Pancreas (tissue), 10 donors: Measurements from ENCODE around the gene MRO. TPM values are rescaled to one million over a fixed set of nuclear protein-coding genes. Genes with fewer than 3 reads are reported as not detected.
"Not testable (repeated sequence)": the region's sequence is repeated elsewhere in the genome, so short reads cannot be mapped to it uniquely, and the experiment has no call there.

Experiments
- ATAC-seq, 4 donors: fragments of 200-7000 bp; cut with Tn5 transposase; one replicate each; pipeline versions ENCODE4 v1.8.0 to v1.9.1; 2020; ENCODE audit warnings: mild to moderate bottlenecking in 4 of 4, moderate library complexity in 4 of 4
- DNase-seq, 6 donors: peaks; one replicate each; pipeline ENCODE4 v3.0.0-alpha.2; 2020
- FAIRE-seq: peaks from 2 replicates; lab custom pipeline; 2012; peaks lifted over from hg19 to GRCh38; lab: Jason Lieb, UNC
- H3K27ac ChIP-seq, 4 donors: fragments of 200-600 bp; sonication (generic); 1 replicate in 3 of 4; 2 replicates in 1 of 4; pipeline versions ENCODE4 v1.5.0 to v1.8.0; 2020
- H3K27me3 ChIP-seq, 4 donors: fragments of 200-600 bp; one replicate each; pipeline ENCODE4 v1.8.0; 2021
- H3K36me3 ChIP-seq, 3 donors: fragments of 200-600 bp; sonication (generic) in 1 of 3; one replicate each; pipeline versions ENCODE4 v1.5.0 to v1.8.0; 2020 to 2021
- H3K4me1 ChIP-seq, 3 donors: fragments of 200-600 bp; one replicate each; pipeline ENCODE4 v1.8.0; 2021
- H3K4me3 ChIP-seq, 4 donors: fragments of 200-600 bp; sonication (generic) in 2 of 4; one replicate each; pipeline versions ENCODE4 v1.5.0 to v1.8.0; 2020 to 2021
- H3K9me3 ChIP-seq, 4 donors: fragments of 200-600 bp; one replicate each; pipeline ENCODE4 v1.8.0; 2021
- WGBS, 2 donors: extraction: QIAGEN DNeasy Blood & Tissue Kit; methylation state at CpG; one replicate each; pipeline ENCODE4 v1.1.7; 2013; 5-methylcytosine and 5-hydroxymethylcytosine counted together
- intact Hi-C, 3 donors: fragments of 100-400 bp; cut with DNase I; formaldehyde crosslinking; loops; one replicate each; pipeline versions ENCODE4 v1.11.1 to v1.14.2; 2022
- polyA plus RNA-seq, 2 donors: library from polyadenylated mRNA; stranded (reverse); fragments of 200-250 nt; gene quantifications; one replicate each; pipeline ENCODE4 v1.2.3, GENCODE V29; 2013
- total RNA-seq, 6 donors: library from RNA; stranded (reverse); fragmentation: NEBNext Ultra II Directional in 4 of 6; extraction: Animal tissue kit (Norgen Biotek cat#: 25700) in 4 of 6; gene quantifications; one replicate each; pipeline versions ENCODE4 v1.2.1 to v1.2.4, GENCODE V29; 2021 to 2023
- TF ChIP-seq, protein P1 (sequence below), 4 donors: fragments of 200-600 bp; sonication (generic) in 3 of 4; IDR thresholded peaks; one replicate each; pipeline versions ENCODE4 v1.5.0 to v1.8.0; 2021; ENCODE audit warnings: antibody characterized with exemption in 4 of 4
- donor health status: healthy with polysubstance abuse.
- donor health status: DM: no; HTN: no; CAD: no; lungs with moderate emphysema.
- donor health status: DM: no; HTN: no; CAD: no.
- donor health status: control.
- donor health status: control.
- donor health status: Bipolar disorder and iron deficiency.
- donor health status: DM: yes; HTN: yes; CAD: no.
- donor health status: DM: no; HTN: no; CAD: no.
- donor health status: DM: no; HTN: no; CAD: no.
- donor health status: DM: yes; HTN: yes; CAD: no.

MRO gene
- total and polyA plus RNA-seq, 8 donors = 0.19 to 3.9 (median 1.1) TPM

DNA sequence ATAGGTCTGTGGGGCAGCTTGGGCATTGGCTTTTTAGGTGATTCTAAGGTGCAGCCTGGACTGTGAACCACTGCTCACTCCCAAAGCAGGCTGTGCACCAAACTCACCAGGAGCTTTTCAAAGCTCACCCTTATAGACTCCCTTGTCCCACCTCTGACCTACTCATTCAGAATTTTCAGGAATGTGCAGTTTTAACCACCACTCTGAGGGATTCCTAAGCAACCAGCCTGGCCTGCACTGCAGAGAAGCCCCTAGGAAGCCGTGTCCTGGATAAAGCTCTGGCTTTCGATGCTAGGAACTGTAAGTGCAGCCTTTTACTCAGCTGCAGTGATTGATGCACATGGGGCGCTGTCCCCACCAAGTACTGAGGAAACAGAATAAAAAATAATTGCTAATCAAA, 33.0 kb downstream of the MRO start:
- intact Hi-C loops = no loop called here
- H3K9me3 ChIP-seq = no peaks in the 10 kb centered on the region
- FAIRE-seq = no peak

DNA sequence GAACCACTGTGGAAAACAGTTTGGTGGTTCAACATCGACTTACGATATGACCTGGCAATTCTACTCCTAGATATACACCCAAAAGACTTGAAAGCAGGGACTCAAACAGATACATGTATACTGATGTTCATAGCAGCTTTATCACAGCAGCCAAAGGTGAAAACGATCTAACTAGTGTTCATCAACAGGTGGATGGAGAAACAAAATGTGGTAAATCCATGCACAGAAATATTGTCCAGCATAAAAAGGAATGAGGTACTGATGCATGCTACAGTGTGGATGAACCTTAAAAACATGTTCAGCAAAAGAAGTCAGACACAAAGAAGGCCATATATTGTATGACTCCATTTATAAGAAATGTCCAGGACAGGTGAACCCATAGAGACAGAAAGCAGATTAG, 36.3 kb downstream of the MRO start:
- FAIRE-seq (no peak), ATAC-seq (no peak), DNase-seq (no peak)
- TF ChIP-seq, protein P1, sequence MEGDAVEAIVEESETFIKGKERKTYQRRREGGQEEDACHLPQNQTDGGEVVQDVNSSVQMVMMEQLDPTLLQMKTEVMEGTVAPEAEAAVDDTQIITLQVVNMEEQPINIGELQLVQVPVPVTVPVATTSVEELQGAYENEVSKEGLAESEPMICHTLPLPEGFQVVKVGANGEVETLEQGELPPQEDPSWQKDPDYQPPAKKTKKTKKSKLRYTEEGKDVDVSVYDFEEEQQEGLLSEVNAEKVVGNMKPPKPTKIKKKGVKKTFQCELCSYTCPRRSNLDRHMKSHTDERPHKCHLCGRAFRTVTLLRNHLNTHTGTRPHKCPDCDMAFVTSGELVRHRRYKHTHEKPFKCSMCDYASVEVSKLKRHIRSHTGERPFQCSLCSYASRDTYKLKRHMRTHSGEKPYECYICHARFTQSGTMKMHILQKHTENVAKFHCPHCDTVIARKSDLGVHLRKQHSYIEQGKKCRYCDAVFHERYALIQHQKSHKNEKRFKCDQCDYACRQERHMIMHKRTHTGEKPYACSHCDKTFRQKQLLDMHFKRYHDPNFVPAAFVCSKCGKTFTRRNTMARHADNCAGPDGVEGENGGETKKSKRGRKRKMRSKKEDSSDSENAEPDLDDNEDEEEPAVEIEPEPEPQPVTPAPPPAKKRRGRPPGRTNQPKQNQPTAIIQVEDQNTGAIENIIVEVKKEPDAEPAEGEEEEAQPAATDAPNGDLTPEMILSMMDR (IDR thresholded peaks at IDR 0.05) = no peak
- no peaks in the 10 kb centered on the region for H3K9me3 ChIP-seq
- no peaks in the 10 kb centered on the region for H3K4me1 ChIP-seq
- H3K36me3 ChIP-seq = no peaks in the 10 kb centered on the region
- H3K27ac ChIP-seq = no peak overlapping the region
- intact Hi-C loops = no loop called here
- H3K27me3 ChIP-seq = no peaks in the 10 kb centered on the region
- H3K4me3 ChIP-seq = no peak overlapping the region
- WGBS, 2 donors = 52 to 61% methylated on average over 3 of the region's 3 CpGs

More for the DNA sequence above, 33.0 kb downstream of the MRO start:
- TF ChIP-seq, protein P1 (IDR thresholded peaks at IDR 0.05) = no peak
- WGBS, 2 donors = 86 to 90% methylated on average over 3 of the region's 3 CpGs
- Histone ChIP-seq H3K4me3 (no peak overlapping the region), H3K27me3 (no peaks in the 10 kb centered on the region), H3K36me3 (no peaks in the 10 kb centered on the region), H3K27ac (no peak overlapping the region), H3K4me1 (peaks cover 0 to 4% (median 0%) of the 10 kb centered on the region in 3 donors)
- no peak for DNase-seq
- ATAC-seq = no peak

DNA sequence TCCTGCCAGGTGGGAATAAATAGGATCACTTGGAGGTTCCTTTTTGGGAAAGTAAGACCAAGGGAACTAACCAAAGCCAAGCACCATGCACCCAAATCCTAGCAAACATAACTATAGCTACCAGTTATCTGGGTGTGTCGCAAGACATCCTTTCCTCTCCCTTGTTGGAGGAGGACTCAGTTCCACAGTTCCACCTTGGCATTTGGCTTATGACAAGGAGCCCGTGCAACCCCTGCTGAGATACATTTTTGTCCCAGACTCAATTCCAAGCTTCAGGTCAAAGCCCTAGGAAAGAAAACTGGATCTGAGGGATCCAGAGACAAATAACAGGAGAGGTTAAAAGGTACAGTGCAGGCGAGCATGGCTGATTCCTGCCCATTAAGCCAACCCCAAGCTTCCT, 40.8 kb downstream of the MRO start:
- H3K4me1 ChIP-seq, DNase-seq, H3K9me3 ChIP-seq, H3K27ac ChIP-seq, FAIRE-seq, intact Hi-C loops, H3K27me3 ChIP-seq, H3K4me3 ChIP-seq, ATAC-seq, H3K36me3 ChIP-seq: not testable (repeated sequence)
- WGBS, 2 donors = 83 to 90% methylated on average over 3 of the region's 3 CpGs

DNA sequence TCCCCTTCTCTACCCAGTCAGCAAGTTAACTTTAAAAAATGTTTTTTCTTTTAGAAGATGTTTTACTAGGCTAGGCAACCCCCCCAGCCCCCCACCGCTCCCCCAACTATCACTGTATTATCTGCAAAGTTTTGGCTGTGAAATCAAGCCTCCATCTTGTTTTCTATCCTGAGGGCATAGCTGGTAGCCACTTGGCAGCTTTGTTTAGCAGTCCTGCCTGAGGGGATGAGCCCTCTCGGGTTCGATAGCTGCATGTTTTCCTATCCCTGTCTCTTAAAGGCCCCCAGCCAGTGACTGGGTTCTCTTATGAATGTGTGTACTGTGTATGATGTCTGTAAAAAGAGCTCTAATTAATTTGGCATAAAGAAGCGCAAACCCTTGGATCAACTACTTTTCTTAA, 43.4 kb downstream of the MRO start:
- intact Hi-C loops = no loop called here
- no peaks in the 10 kb centered on the region for H3K9me3 ChIP-seq
- no peaks in the 10 kb centered on the region for H3K4me1 ChIP-seq
- WGBS, 2 donors = 91 to 98% methylated on average over 4 of the region's 4 CpGs
- no peaks in the 10 kb centered on the region for H3K36me3 ChIP-seq
- no peaks in the 10 kb centered on the region for H3K27me3 ChIP-seq
- FAIRE-seq = no peak
- TF ChIP-seq, protein P1 (IDR thresholded peaks at IDR 0.05) = no peak
- ATAC-seq = no peak
- no peak overlapping the region for H3K27ac ChIP-seq
- no peak for DNase-seq
- H3K4me3 ChIP-seq = no peak overlapping the region

DNA sequence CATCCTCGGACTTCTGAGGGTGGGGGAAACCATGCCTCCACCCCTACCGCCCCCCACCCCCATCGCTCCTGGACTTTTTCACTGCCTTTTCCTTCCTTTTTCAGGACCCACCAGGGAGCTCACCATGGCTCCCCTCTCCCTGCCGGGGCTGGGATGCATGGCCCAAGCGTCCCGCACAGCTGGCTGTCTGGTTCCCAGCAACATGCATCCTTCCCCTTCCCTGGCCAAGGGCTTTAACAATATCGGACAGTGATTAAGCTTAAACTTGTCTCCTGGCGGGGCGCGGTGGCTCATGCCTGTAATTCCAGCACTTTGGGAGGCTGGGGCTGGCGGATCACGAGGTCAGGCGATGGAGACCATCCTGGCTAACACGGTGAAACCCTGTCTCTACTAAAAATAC, 44.1 kb downstream of the MRO start:
- H3K27me3 ChIP-seq = no peaks in the 10 kb centered on the region
- TF ChIP-seq, protein P1 (IDR thresholded peaks at IDR 0.05) = no peak
- intact Hi-C loops = no loop called here
- H3K36me3 ChIP-seq = no peaks in the 10 kb centered on the region
- H3K4me1 ChIP-seq = no peaks in the 10 kb centered on the region
- no peak overlapping the region for H3K4me3 ChIP-seq
- FAIRE-seq (no peak), DNase-seq (no peak), ATAC-seq (no peak)
- H3K27ac ChIP-seq = no peak overlapping the region
- 93 to 95% methylated on average over 14 of the region's 14 CpGs for WGBS, 2 donors
- no peaks in the 10 kb centered on the region for H3K9me3 ChIP-seq
